Neural progenitor cell (in vitro differentiated cells): ENCODE results near the gene GNAZ.

Experiments used
- EZH2 ChIP-seq: fragments of 200-600 bp; sonication (generic); IDR thresholded peaks from 2 replicates; pipeline ENCODE4 v1.6.1; 2017; ENCODE audit warnings: antibody characterized with exemption, mild to moderate bottlenecking, moderate library complexity
- EZH2phosphoT487 ChIP-seq: fragments of 200-600 bp; sonication (generic); IDR thresholded peaks from 2 replicates; pipeline ENCODE4 v1.6.1; 2017; ENCODE audit warnings: antibody characterized with exemption
- TF ChIP-seq, protein P1 (sequence below): fragments of 200-600 bp; sonication (generic); IDR thresholded peaks from 2 replicates; pipeline ENCODE4 v1.5.1; 2017; ENCODE audit warnings: antibody characterized with exemption, mild to moderate bottlenecking

DNA sequence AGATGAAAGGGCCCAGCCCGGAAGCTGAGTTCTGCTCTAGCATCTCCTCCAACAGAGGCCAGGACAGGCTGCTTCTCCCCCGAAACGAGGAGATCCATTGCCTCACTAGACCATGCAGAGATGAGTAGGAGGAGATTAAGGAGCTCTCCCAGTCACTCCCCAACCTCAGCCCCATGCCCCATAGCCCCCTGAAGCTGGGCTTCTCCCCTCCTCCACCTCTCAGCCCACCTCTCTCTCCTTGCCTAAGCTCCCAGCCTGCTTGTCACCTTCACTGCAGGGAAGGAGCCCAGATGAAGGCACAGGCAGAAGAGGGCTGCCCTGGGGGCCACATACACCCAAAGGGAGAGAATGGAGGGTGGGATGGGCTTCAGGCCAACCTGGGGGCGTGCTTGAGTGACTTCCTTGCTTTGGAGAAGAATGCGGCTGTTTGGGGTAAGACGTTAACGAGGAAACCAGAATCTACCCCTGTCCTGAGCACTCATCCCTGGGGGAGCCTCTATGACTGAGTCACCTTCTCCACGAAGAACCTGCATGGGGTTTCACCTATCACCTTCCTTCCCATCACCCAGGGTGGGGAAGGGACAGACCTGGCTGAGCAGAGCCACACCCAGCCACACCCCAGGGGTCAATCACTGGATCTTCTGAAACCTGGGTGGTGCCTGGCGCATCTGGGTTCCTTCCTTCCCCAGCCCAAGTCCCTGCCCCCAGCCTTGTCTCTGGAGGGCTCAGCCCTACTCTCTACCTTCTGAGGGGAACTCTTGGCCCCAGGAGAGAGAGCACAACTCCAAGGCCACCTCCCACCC lies 11.6 kb upstream of the GNAZ start:
- TF ChIP-seq, protein P1, sequence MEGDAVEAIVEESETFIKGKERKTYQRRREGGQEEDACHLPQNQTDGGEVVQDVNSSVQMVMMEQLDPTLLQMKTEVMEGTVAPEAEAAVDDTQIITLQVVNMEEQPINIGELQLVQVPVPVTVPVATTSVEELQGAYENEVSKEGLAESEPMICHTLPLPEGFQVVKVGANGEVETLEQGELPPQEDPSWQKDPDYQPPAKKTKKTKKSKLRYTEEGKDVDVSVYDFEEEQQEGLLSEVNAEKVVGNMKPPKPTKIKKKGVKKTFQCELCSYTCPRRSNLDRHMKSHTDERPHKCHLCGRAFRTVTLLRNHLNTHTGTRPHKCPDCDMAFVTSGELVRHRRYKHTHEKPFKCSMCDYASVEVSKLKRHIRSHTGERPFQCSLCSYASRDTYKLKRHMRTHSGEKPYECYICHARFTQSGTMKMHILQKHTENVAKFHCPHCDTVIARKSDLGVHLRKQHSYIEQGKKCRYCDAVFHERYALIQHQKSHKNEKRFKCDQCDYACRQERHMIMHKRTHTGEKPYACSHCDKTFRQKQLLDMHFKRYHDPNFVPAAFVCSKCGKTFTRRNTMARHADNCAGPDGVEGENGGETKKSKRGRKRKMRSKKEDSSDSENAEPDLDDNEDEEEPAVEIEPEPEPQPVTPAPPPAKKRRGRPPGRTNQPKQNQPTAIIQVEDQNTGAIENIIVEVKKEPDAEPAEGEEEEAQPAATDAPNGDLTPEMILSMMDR, result no peak
- TF ChIP-seq EZH2 (no peak), EZH2phosphoT487 (no peak)
